ENCODE results near the gene ELF1.
"Not testable (repeated sequence)": the region's sequence is repeated elsewhere in the genome, so short reads cannot be mapped to it uniquely, and the experiment has no call there.

Gene ELF1

DNA sequence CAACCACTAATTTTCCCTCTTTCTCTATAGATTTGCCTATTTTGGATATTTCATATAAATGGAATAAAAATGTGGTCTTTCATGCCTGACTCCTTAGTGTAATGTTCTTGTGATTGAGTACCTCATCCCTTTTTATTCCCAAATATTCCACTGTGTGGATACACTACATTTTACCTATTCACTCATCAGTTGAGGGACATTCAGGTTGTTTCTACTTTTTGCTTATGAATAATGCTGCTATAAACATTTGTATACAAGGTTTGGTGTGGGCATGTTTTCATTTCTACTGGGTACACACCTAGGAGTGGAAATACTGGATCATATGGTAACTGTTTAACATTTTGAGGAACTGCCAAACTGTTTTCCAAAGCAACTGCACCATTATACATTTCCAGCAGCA is 37.1 kb upstream of the ELF1 start:
- Histone ChIP-seq H3K27ac (ENCODE audit: low read length) (no peak overlapping the region), H3K9me3 (ENCODE audit: control insufficient read depth, low read depth, low read length) (no peaks in the 10 kb centered on the region), H3K27me3 (ENCODE audit: control insufficient read depth, insufficient read depth, low read length) (no peaks in the 10 kb centered on the region), H3K36me3 (ENCODE audit: control insufficient read depth, low read depth, low read length) (no peaks in the 10 kb centered on the region), H3K4me1 (ENCODE audit: control insufficient read depth, low read depth, low read length) (peaks cover 4% of the 10 kb centered on the region), H3K4me3 (ENCODE audit: low read length) (no peak overlapping the region), H3K9ac (ENCODE audit: low read length) (no peak overlapping the region)

DNA sequence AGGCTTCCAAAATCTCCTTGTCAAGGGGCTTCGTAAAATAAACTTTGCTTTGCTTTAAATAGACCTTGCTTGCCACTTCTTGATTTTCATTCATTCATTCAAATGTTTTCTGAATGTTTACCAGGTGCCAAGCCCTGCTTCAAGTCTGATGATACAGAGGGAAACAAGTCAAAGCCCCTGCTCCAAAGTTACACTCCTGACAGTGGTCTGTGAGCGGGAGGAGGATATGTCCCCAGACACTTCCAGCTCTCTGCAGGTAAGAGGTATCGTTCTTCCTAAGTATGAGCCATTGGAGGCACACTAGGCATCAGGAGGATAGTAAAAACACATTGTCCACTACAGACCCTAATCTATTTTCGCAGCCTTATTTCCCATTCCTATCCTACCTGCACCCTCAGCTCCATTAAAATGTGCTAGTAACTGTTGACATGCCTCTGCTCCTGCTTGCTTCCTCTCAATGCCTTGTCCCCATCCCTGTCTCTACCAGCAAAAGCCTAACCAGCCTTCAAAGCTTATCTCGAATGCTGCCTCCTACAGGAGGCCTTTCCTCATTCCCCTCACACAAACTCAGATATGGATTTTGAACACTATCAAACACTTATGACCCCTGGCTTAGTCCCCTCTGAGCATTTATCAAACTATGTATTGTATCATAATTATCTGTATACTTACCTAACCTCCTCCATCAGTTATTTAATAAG is 36.0 kb upstream of the ELF1 start:
- no peak overlapping the region for H3K4me3 ChIP-seq (ENCODE audit: low read length)
- no peak overlapping the region for H3K9ac ChIP-seq (ENCODE audit: low read length)
- H3K27ac ChIP-seq (ENCODE audit: low read length): no peak overlapping the region
- no peaks in the 10 kb centered on the region for H3K36me3 ChIP-seq (ENCODE audit: control insufficient read depth, low read depth, low read length)
- no peaks in the 10 kb centered on the region for H3K27me3 ChIP-seq (ENCODE audit: control insufficient read depth, insufficient read depth, low read length)
- H3K9me3 ChIP-seq (ENCODE audit: control insufficient read depth, low read depth, low read length): no peaks in the 10 kb centered on the region
- peaks cover 4% of the 10 kb centered on the region for H3K4me1 ChIP-seq (ENCODE audit: control insufficient read depth, low read depth, low read length)

DNA sequence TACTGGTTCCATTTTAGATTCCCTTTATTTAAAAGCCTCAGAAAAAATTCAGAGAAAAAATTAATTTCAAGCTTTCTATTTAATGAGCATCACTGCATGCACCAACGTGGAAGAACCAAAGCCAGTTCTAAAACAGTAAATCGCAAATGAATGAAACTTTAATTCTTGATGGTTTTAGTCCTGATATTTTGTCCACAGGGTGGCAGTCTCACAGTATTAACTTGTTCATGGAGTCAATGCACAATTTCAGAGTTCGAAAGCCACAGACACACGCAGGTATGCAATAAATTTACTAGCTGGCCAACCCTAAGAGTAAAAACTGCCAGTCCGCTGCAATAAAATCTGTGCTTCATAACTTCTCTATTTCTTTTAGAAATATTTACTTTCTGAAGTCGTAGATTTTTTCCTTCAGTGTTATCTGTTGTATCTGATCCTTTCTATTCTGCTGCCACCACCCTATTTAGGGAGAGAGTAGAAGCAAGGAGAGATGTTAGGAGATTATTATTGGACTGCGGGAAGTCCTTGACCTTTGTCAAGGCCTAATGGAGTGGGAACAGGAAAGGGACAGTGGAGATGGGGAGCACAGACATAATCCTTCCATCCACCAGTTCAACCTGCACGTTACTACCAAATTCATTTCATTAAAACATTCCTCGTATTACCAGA is 35.2 kb upstream of the ELF1 start:
- Histone ChIP-seq H3K27me3 (ENCODE audit: control insufficient read depth, insufficient read depth, low read length) (no peaks in the 10 kb centered on the region), H3K4me1 (ENCODE audit: control insufficient read depth, low read depth, low read length) (peaks cover 4% of the 10 kb centered on the region), H3K27ac (ENCODE audit: low read length) (no peak overlapping the region), H3K9ac (ENCODE audit: low read length) (no peak overlapping the region), H3K36me3 (ENCODE audit: control insufficient read depth, low read depth, low read length) (no peaks in the 10 kb centered on the region), H3K4me3 (ENCODE audit: low read length) (no peak overlapping the region), H3K9me3 (ENCODE audit: control insufficient read depth, low read depth, low read length) (no peaks in the 10 kb centered on the region)

DNA sequence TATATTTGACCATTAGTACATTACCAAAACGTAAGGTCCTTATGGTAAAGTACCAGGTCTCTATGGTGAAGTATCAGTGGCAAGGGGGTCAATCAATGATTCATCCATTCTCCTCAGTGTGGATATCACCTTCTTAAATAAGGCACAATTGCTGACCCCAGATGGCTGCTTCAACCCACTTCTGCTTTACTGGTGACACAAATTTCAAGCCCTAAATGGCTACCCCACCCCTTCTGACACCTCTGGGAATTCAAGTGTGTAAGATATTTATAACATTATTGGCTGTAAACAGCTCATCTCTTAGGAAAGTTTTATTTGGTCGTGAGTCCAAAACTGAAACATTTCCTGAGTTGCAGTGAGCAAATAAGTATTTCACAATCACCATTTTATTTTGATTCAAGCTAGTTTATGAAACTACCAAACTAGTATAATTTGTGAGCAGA is 34.3 kb upstream of the ELF1 start:
- Histone ChIP-seq H3K9me3 (ENCODE audit: control insufficient read depth, low read depth, low read length) (peaks cover 1% of the 10 kb centered on the region), H3K36me3 (ENCODE audit: control insufficient read depth, low read depth, low read length) (no peaks in the 10 kb centered on the region), H3K4me1 (ENCODE audit: control insufficient read depth, low read depth, low read length) (no peaks in the 10 kb centered on the region), H3K9ac (ENCODE audit: low read length) (no peak overlapping the region), H3K27me3 (ENCODE audit: control insufficient read depth, insufficient read depth, low read length) (no peaks in the 10 kb centered on the region), H3K4me3 (ENCODE audit: low read length) (no peak overlapping the region), H3K27ac (ENCODE audit: low read length) (no peak overlapping the region)

DNA sequence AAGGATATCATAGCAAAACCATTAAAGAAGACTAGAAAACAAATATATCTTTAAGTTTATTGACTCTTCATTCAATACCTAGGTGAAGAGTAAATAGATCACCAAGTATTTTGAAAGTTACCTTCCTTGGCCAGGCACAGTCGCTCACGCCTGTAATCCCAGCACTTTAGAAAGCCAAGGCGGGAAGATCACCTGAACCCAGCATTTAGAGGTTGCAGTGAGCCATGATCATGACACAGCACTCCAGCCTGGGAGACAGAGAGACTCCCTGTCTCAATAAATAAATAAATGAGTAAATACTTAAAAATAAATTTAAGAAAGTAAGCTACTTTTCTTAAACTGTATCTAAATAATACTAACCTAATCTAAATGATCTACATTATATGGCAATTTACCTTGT is 33.3 kb upstream of the ELF1 start:
- no peak overlapping the region for H3K9ac ChIP-seq (ENCODE audit: low read length)
- no peaks in the 10 kb centered on the region for H3K36me3 ChIP-seq (ENCODE audit: control insufficient read depth, low read depth, low read length)
- no peak overlapping the region for H3K4me3 ChIP-seq (ENCODE audit: low read length)
- H3K4me1 ChIP-seq (ENCODE audit: control insufficient read depth, low read depth, low read length): no peaks in the 10 kb centered on the region
- peaks cover 5% of the 10 kb centered on the region for H3K9me3 ChIP-seq (ENCODE audit: control insufficient read depth, low read depth, low read length)
- H3K27me3 ChIP-seq (ENCODE audit: control insufficient read depth, insufficient read depth, low read length): no peaks in the 10 kb centered on the region
- no peak overlapping the region for H3K27ac ChIP-seq (ENCODE audit: low read length)

DNA sequence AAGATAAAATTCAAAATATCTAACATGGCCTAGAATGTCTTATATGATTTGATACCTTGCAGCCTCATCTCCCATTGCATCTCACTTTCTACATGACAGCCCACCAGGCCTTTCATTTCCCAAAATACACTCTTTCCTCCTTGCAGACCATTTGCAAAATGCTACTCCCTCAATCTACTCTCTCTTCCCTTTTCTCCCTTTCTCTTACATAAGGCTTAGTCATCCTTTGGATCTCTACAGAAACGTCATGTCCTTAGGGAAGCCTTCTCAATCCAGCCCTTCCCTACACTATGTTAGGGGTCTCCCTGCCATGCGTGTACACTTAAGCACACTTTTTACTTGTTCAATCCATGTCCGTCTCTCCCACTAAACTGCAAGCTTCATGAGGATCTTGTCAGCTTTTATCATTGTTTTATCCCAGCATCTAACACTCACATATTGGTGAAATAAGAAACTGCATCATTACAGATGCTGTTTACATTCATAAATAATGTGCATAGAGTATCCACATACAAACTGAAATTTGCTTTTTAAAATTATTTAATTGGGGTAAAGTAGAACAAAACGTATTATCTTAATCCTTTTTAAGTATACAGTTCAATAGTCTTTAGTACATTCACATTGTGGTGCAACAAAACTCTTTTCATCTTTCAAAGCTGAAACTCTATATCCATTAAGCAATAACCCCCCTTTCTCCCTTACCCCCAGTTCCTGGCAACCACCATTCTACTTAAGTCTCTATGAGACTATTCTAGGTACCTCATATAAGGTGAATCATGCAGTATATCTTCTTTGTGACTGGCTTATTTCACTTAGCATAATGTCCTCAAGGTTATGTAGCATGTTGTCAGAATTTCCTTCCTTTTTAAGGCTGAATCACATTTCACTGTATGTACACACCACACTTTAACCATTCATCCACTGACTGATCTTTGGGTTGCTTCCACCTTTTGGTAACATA is 30.6 kb upstream of the ELF1 start:
- H3K9me3 ChIP-seq (ENCODE audit: control insufficient read depth, low read depth, low read length): peaks cover 8% of the 10 kb centered on the region
- H3K27me3 ChIP-seq (ENCODE audit: control insufficient read depth, insufficient read depth, low read length): no peaks in the 10 kb centered on the region
- no peak overlapping the region for H3K4me3 ChIP-seq (ENCODE audit: low read length)
- H3K9ac ChIP-seq (ENCODE audit: low read length): no peak overlapping the region
- no peaks in the 10 kb centered on the region for H3K36me3 ChIP-seq (ENCODE audit: control insufficient read depth, low read depth, low read length)
- no peaks in the 10 kb centered on the region for H3K4me1 ChIP-seq (ENCODE audit: control insufficient read depth, low read depth, low read length)
- H3K27ac ChIP-seq (ENCODE audit: low read length): no peak overlapping the region

DNA sequence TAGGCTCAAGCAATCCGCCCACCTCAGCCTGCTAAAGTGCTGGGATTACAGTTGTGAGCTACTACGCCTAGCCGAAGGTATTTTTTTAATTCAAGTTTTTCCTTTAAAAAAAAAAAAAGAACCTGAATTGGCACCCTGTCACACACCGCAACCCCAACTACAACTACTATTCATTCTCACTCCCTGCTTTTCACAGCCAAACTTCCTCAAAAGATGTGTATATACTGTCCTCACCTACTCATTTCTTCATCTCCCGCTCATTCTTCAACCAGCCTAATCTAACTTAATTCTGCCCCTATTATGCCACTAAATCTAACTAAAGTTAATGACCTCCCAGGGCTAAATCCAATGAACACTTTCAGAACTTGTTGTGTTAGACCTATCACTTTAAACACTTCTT is 29.5 kb upstream of the ELF1 start:
- H3K27ac ChIP-seq (ENCODE audit: low read length): no peak overlapping the region
- H3K36me3 ChIP-seq (ENCODE audit: control insufficient read depth, low read depth, low read length): no peaks in the 10 kb centered on the region
- H3K27me3 ChIP-seq (ENCODE audit: control insufficient read depth, insufficient read depth, low read length): no peaks in the 10 kb centered on the region
- H3K4me1 ChIP-seq (ENCODE audit: control insufficient read depth, low read depth, low read length): no peaks in the 10 kb centered on the region
- no peak overlapping the region for H3K9ac ChIP-seq (ENCODE audit: low read length)
- H3K9me3 ChIP-seq (ENCODE audit: control insufficient read depth, low read depth, low read length): peaks cover 8% of the 10 kb centered on the region
- no peak overlapping the region for H3K4me3 ChIP-seq (ENCODE audit: low read length)

DNA sequence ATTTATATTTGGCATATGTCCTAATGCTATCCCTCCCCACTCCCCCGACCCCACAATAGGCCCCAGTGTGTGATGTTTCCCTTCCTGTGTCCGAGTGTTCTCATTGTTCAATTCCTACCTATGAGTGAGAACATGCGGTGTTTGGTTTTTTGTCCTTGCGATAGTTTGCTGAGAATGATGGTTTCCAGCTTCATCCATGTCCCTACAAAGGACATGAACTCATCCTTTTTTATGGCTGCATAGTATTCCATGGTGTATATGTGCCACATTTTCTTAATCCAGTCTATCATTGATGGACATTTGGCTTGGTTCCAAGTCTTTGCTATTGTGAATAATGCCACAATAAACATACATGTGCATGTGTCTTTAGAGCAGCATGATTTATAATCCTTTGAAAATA is 23.3 kb upstream of the ELF1 start:
- not testable (repeated sequence) for H3K9me3 ChIP-seq (ENCODE audit: control insufficient read depth, low read depth, low read length); H3K27ac ChIP-seq (ENCODE audit: low read length); H3K4me1 ChIP-seq (ENCODE audit: control insufficient read depth, low read depth, low read length); H3K9ac ChIP-seq (ENCODE audit: low read length); H3K4me3 ChIP-seq (ENCODE audit: low read length); H3K27me3 ChIP-seq (ENCODE audit: control insufficient read depth, insufficient read depth, low read length); H3K36me3 ChIP-seq (ENCODE audit: control insufficient read depth, low read depth, low read length)

DNA sequence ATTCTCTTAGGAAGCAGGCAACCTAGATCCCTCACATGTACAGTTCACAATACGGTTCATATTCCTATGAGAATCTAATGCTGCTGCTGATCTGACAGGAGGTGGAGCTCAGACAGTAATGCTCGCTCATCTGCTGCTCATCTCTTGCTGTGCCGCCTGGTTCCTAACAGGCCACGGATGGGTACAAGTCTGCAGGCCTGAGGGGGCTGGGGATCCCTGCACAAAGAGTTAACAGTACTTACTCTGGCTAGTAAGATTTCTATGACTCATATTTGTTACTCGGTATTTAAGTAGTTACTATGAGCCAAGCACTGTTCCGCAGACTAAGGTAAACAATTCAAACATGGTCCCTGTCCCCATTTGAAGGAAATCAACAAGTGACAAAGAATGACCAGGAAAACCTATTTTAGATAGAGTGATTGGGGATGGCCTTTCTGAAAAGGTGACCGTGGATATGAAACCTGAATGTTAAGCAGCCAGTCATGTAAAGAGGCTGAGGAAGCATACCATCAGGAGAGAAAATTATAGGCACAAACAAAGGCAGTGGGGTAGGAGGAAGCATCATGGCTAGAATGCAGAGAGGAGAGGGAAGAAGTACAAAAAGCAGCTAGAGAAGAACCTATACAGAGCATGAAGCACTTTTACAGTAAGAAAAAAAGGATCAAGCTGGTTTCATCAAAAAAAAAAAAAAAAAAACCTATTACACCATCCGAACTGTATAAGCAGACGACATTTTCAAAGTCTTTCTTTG is 21.6 kb upstream of the ELF1 start:
- H3K36me3 ChIP-seq (ENCODE audit: control insufficient read depth, low read depth, low read length): no peaks in the 10 kb centered on the region
- no peak overlapping the region for H3K4me3 ChIP-seq (ENCODE audit: low read length)
- no peaks in the 10 kb centered on the region for H3K27me3 ChIP-seq (ENCODE audit: control insufficient read depth, insufficient read depth, low read length)
- H3K4me1 ChIP-seq (ENCODE audit: control insufficient read depth, low read depth, low read length): no peaks in the 10 kb centered on the region
- no peak overlapping the region for H3K9ac ChIP-seq (ENCODE audit: low read length)
- no peak overlapping the region for H3K27ac ChIP-seq (ENCODE audit: low read length)
- H3K9me3 ChIP-seq (ENCODE audit: control insufficient read depth, low read depth, low read length): no peaks in the 10 kb centered on the region

DNA sequence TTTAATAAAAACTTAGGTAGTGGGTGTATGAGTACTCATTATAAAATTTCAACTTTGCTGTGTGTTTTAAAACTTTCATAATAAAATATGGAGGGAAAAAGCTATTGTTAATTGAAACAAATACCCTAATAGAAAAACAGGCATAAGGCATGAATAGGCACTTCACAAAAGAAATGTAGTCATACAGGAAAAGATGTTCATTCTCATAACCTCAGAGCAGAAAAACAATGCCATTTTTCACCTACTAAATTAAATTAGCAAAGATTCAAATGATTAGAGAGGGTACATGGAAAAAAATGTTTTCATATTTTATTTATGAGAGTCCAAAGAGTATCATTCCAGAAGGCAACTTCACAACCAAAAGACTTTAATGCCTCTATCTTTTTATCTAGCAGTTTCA is 20.6 kb upstream of the ELF1 start:
- H3K27ac ChIP-seq (ENCODE audit: low read length): no peak overlapping the region
- H3K9ac ChIP-seq (ENCODE audit: low read length): no peak overlapping the region
- no peak overlapping the region for H3K4me3 ChIP-seq (ENCODE audit: low read length)
- H3K27me3 ChIP-seq (ENCODE audit: control insufficient read depth, insufficient read depth, low read length): no peaks in the 10 kb centered on the region
- peaks cover 4% of the 10 kb centered on the region for H3K4me1 ChIP-seq (ENCODE audit: control insufficient read depth, low read depth, low read length)
- no peaks in the 10 kb centered on the region for H3K36me3 ChIP-seq (ENCODE audit: control insufficient read depth, low read depth, low read length)
- H3K9me3 ChIP-seq (ENCODE audit: control insufficient read depth, low read depth, low read length): no peaks in the 10 kb centered on the region

DNA sequence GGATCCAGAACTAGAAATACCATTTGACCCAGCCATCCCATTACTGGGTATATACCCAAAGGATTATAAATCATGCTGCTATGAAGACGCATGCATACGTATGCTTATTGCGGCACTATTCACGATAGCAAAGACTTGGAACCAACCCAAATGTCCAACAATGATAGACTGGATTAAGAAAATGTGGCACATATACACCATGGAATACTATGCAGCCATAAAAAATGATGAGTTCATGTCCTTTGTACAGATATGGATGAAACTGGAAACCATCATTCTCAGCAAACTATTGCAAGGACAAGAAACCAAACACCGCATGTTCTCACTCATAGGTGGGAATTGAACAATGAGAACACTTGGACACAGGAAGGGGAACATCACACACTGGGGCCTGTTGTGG is 17.4 kb upstream of the ELF1 start:
- H3K4me1 ChIP-seq (ENCODE audit: control insufficient read depth, low read depth, low read length); H3K9ac ChIP-seq (ENCODE audit: low read length); H3K4me3 ChIP-seq (ENCODE audit: low read length); H3K9me3 ChIP-seq (ENCODE audit: control insufficient read depth, low read depth, low read length); H3K36me3 ChIP-seq (ENCODE audit: control insufficient read depth, low read depth, low read length); H3K27me3 ChIP-seq (ENCODE audit: control insufficient read depth, insufficient read depth, low read length); H3K27ac ChIP-seq (ENCODE audit: low read length): not testable (repeated sequence)
